Naive thymus-derived CD4-positive, alpha-beta T cell (primary cell): ENCODE data around the gene SLC35B4. TPM values are rescaled to one million over a fixed set of nuclear protein-coding genes. Genes with fewer than 3 reads are reported as not detected.

ENCODE experiments used
- ATAC-seq: fragments of 150-1000 bp; cut with Tn5 transposase; 2 replicates; pipeline ENCODE4 v1.10.0; 2021; ENCODE audit warnings: mild to moderate bottlenecking, moderate library complexity
- CTCF ChIA-PET: fragments of 350-600 bp; sonication (Branson Sonifier 250); formaldehyde crosslinking; loops from one replicate; lab custom pipeline; 2021; ENCODE audit warnings: antibody characterized with exemption; lab: Charles Lee
- POLR2A ChIA-PET: fragments of 350-600 bp; sonication (Branson Sonifier 250); formaldehyde crosslinking; loops from one replicate; lab custom pipeline; 2021; ENCODE audit warnings: antibody characterized with exemption, inconsistent platforms; lab: Charles Lee
- DNase-seq, 9 donors: peaks; one replicate each; pipeline versions ENCODE4 v3.0.0 to v3.0.0-alpha.2; 2020 to 2022; ENCODE audit warnings: mixed read lengths in 1 of 9
- H3K27ac ChIP-seq: one replicate; pipeline ENCODE4 v1.7.0; 2013; ENCODE audit warnings: mild to moderate bottlenecking, low read depth, low read length, moderate library complexity
- H3K27me3 ChIP-seq, 2 donors: one replicate each; pipeline ENCODE4 v1.7.0; 2013; ENCODE audit warnings: low read length in 2 of 2, mild to moderate bottlenecking in 2 of 2, moderate library complexity in 2 of 2; ENCODE audit not compliant: control insufficient read depth in 2 of 2, insufficient read depth in 2 of 2
- H3K36me3 ChIP-seq, 3 experiments: 1 replicate in 2 of 3; 2 replicates in 1 of 3; pipeline ENCODE4 v1.7.0; 2013; ENCODE audit warnings: low read length in 3 of 3, mild to moderate bottlenecking in 3 of 3, moderate library complexity in 1 of 3; ENCODE audit not compliant: insufficient read depth in 3 of 3, control insufficient read depth in 2 of 3
- H3K4me1 ChIP-seq, 2 donors: one replicate each; pipeline ENCODE4 v1.7.0; 2013; ENCODE audit warnings: low read length in 2 of 2, mild to moderate bottlenecking in 2 of 2, moderate library complexity in 1 of 2; ENCODE audit not compliant: control insufficient read depth in 2 of 2, insufficient read depth in 2 of 2
- H3K4me3 ChIP-seq: 2 replicates; pipeline ENCODE4 v1.7.0; 2013; ENCODE audit warnings: mild to moderate bottlenecking, low read length
- H3K9me3 ChIP-seq, 3 experiments: 1 replicate in 2 of 3; 2 replicates in 1 of 3; pipeline ENCODE4 v1.7.0; 2013; ENCODE audit warnings: low read length in 3 of 3; ENCODE audit not compliant: control insufficient read depth in 2 of 3
- H3K27ac Mint-ChIP-seq, 9 donors: one replicate each; pipeline ENCODE4 v1.8.0; 2020 to 2022; ENCODE audit warnings: mixed read lengths in 9 of 9, mild to moderate bottlenecking in 8 of 9, moderate library complexity in 5 of 9, inconsistent platforms in 2 of 9
- H3K27me3 Mint-ChIP-seq, 5 donors: one replicate each; pipeline ENCODE4 v1.8.0; 2021 to 2022; ENCODE audit warnings: mixed read lengths in 5 of 5, mild to moderate bottlenecking in 1 of 5
- H3K36me3 Mint-ChIP-seq, 5 donors: one replicate each; pipeline ENCODE4 v1.8.0; 2020 to 2022; ENCODE audit warnings: mixed read lengths in 5 of 5, mild to moderate bottlenecking in 3 of 5, inconsistent platforms in 1 of 5
- H3K4me1 Mint-ChIP-seq, 7 donors: one replicate each; pipeline ENCODE4 v1.8.0; 2020 to 2022; ENCODE audit warnings: mixed read lengths in 7 of 7, mild to moderate bottlenecking in 3 of 7, inconsistent platforms in 1 of 7
- H3K4me3 Mint-ChIP-seq, 10 donors: one replicate each; pipeline ENCODE4 v1.8.0; 2020 to 2022; ENCODE audit warnings: mild to moderate bottlenecking in 10 of 10, mixed read lengths in 10 of 10, moderate library complexity in 6 of 10, inconsistent platforms in 2 of 10
- H3K9me3 Mint-ChIP-seq, 11 donors: one replicate each; pipeline ENCODE4 v1.8.0; 2020 to 2022; ENCODE audit warnings: mixed read lengths in 11 of 11, mild to moderate bottlenecking in 4 of 11, inconsistent platforms in 1 of 11, moderate library complexity in 1 of 11
- intact Hi-C, 2 donors: fragments of 100-400 bp; cut with micrococcal nuclease; formaldehyde crosslinking; loops; one replicate each; pipeline ENCODE4 v1.15.1; 2023
- polyA plus RNA-seq, 2 donors: library from polyadenylated mRNA; unstranded; fragments of 300-500 nt; fragmentation: Illumina TruSeq; gene quantifications; one replicate each; pipeline ENCODE4 v1.2.3, GENCODE V29; 2021
- total RNA-seq, 6 experiments: library from RNA in 5 of 6; stranded (reverse) in 5 of 6; gene quantifications; 1 replicate in 5 of 6; 2 replicates in 1 of 6; pipeline ENCODE4 v1.2.3 and lab custom pipeline; 2021 to 2026

Gene SLC35B4
- total and polyA plus RNA-seq, 7 experiments from 2014 or later: 9.8 to 19.2 (median 12.2) TPM

GRCh38 chr7:134255814-134256213, 60.9 kb downstream of the SLC35B4 start:
- H3K27ac Mint-ChIP-seq: no peak overlapping the region
- no peaks in the 10 kb centered on the region for H3K9me3 ChIP-seq
- ATAC-seq (no peak), DNase-seq (no peak)
- no peaks in the 10 kb centered on the region for H3K4me1 Mint-ChIP-seq
- no peak overlapping the region for H3K27ac ChIP-seq
- intact Hi-C loops: no loop called here
- no peaks in the 10 kb centered on the region for H3K4me1 ChIP-seq
- peaks cover 0 to 9% (median 4%) of the 10 kb centered on the region in 5 donors for H3K27me3 Mint-ChIP-seq
- no peaks in the 10 kb centered on the region for H3K36me3 ChIP-seq
- ChIA-PET CTCF (no interaction called here), POLR2A (no interaction called here)
- H3K36me3 Mint-ChIP-seq: peaks cover 0 to 4% (median 0%) of the 10 kb centered on the region in 5 donors
- no peaks in the 10 kb centered on the region for H3K27me3 ChIP-seq
- H3K4me3 Mint-ChIP-seq: no peak overlapping the region
- no peak overlapping the region for H3K4me3 ChIP-seq
- peaks cover 0 to 12% (median 4%) of the 10 kb centered on the region in 11 donors for H3K9me3 Mint-ChIP-seq

- no peak for DNase-seq
- peaks cover 0 to 12% (median 4%) of the 10 kb centered on the region in 11 donors for H3K9me3 Mint-ChIP-seq
- CTCF ChIA-PET: no interaction called here
- H3K4me1 Mint-ChIP-seq: no peaks in the 10 kb centered on the region
- H3K4me1 ChIP-seq: no peaks in the 10 kb centered on the region
- intact Hi-C loops: no loop called here
- no peak overlapping the region for H3K27ac Mint-ChIP-seq
- ATAC-seq: no peak
- no peaks in the 10 kb centered on the region for H3K36me3 ChIP-seq
- no peak overlapping the region for H3K27ac ChIP-seq
- POLR2A ChIA-PET: no interaction called here
- H3K9me3 ChIP-seq: no peaks in the 10 kb centered on the region
- peaks cover 0 to 18% (median 8%) of the 10 kb centered on the region in 5 donors for H3K27me3 Mint-ChIP-seq
- no peaks in the 10 kb centered on the region for H3K27me3 ChIP-seq
- H3K4me3 Mint-ChIP-seq: no peak overlapping the region
- H3K36me3 Mint-ChIP-seq: peaks cover 0 to 4% (median 0%) of the 10 kb centered on the region in 5 donors
- H3K4me3 ChIP-seq: no peak overlapping the region
These were observed 62.4 kb downstream of the SLC35B4 start for GRCh38 chr7:134254311-134254710.

GRCh38 chr7:134248196-134248595, 68.5 kb downstream of the SLC35B4 start:
- no peaks in the 10 kb centered on the region for H3K4me1 Mint-ChIP-seq
- no peak for DNase-seq

GRCh38 chr7:134246761-134247160, 70.0 kb downstream of the SLC35B4 start:
- DNase-seq (no peak), ATAC-seq (no peak)
- no peaks in the 10 kb centered on the region for H3K36me3 ChIP-seq
- H3K4me3 ChIP-seq: no peak overlapping the region
- H3K4me1 ChIP-seq: no peaks in the 10 kb centered on the region
- Mint-ChIP-seq H3K36me3 (no peaks in the 10 kb centered on the region), H3K27ac (no peak overlapping the region), H3K27me3 (peaks cover 0 to 23% (median 13%) of the 10 kb centered on the region in 5 donors), H3K9me3 (peaks cover 0 to 21% (median 4%) of the 10 kb centered on the region in 11 donors), H3K4me1 (no peaks in the 10 kb centered on the region), H3K4me3 (no peak overlapping the region)
- ChIA-PET CTCF (no interaction called here), POLR2A (no interaction called here)
- no peak overlapping the region for H3K27ac ChIP-seq
- H3K9me3 ChIP-seq: no peaks in the 10 kb centered on the region
- H3K27me3 ChIP-seq: no peaks in the 10 kb centered on the region
- intact Hi-C loops: no loop called here

More at GRCh38 chr7:134248196-134248595, 68.5 kb downstream of the SLC35B4 start:
- Mint-ChIP-seq H3K4me3 (no peak overlapping the region), H3K27ac (no peak overlapping the region), H3K27me3 (peaks cover 0 to 23% (median 13%) of the 10 kb centered on the region in 5 donors), H3K36me3 (no peaks in the 10 kb centered on the region), H3K9me3 (peaks cover 0 to 12% (median 4%) of the 10 kb centered on the region in 11 donors)
- Histone ChIP-seq H3K9me3 (no peaks in the 10 kb centered on the region), H3K27me3 (no peaks in the 10 kb centered on the region), H3K4me3 (no peak overlapping the region), H3K27ac (no peak overlapping the region), H3K4me1 (no peaks in the 10 kb centered on the region), H3K36me3 (no peaks in the 10 kb centered on the region)
- ChIA-PET CTCF (no interaction called here), POLR2A (no interaction called here)
- intact Hi-C loops: no loop called here
- ATAC-seq: no peak

- Mint-ChIP-seq H3K36me3 (no peaks in the 10 kb centered on the region), H3K4me1 (no peaks in the 10 kb centered on the region), H3K27me3 (peaks cover 0 to 23% (median 13%) of the 10 kb centered on the region in 5 donors), H3K27ac (no peak overlapping the region), H3K4me3 (no peak overlapping the region), H3K9me3 (peaks cover 0 to 25% (median 7%) of the 10 kb centered on the region in 11 donors)
- Histone ChIP-seq H3K36me3 (no peaks in the 10 kb centered on the region), H3K4me3 (no peak overlapping the region), H3K9me3 (no peaks in the 10 kb centered on the region), H3K27ac (no peak overlapping the region), H3K27me3 (no peaks in the 10 kb centered on the region), H3K4me1 (no peaks in the 10 kb centered on the region)
- ChIA-PET POLR2A (no interaction called here), CTCF (interaction anchor here (0.6 kb wide), 1 partner anchor 215 kb away, joined by 3 read pairs; no protein-coding TSS in a partner anchor)
- intact Hi-C loops: no loop called here
- ATAC-seq (no peak), DNase-seq (no peak)
These were observed 70.4 kb downstream of the SLC35B4 start for GRCh38 chr7:134246347-134246746.

- Histone ChIP-seq H3K27ac (no peak overlapping the region), H3K4me3 (no peak overlapping the region), H3K9me3 (no peaks in the 10 kb centered on the region), H3K36me3 (no peaks in the 10 kb centered on the region), H3K27me3 (no peaks in the 10 kb centered on the region), H3K4me1 (no peaks in the 10 kb centered on the region)
- Mint-ChIP-seq H3K27ac (no peak overlapping the region), H3K27me3 (peaks cover 4 to 18% (median 17%) of the 10 kb centered on the region in 5 donors), H3K4me1 (no peaks in the 10 kb centered on the region), H3K9me3 (peaks cover 4 to 35% (median 11%) of the 10 kb centered on the region in 11 donors), H3K4me3 (no peak overlapping the region), H3K36me3 (peaks cover 0 to 4% (median 0%) of the 10 kb centered on the region in 5 donors)
- intact Hi-C loops: no loop called here
- DNase-seq (no peak), ATAC-seq (no peak)
- ChIA-PET CTCF (no interaction called here), POLR2A (no interaction called here)
These were observed 71.5 kb downstream of the SLC35B4 start for GRCh38 chr7:134245253-134245652.
